ENCODE measurements around the gene MYO1A.
"Not testable (repeated sequence)": the region's sequence is repeated elsewhere in the genome, so short reads cannot be mapped to it uniquely, and the experiment has no call there.

MYO1A gene

GRCh38 chr12:56990648-56991318 lies 59.1 kb downstream of the MYO1A start:
- Histone ChIP-seq H3K4me3 (no peak overlapping the region), H3K36me3 (peaks cover 0 to 15% (median 7%) of the 10 kb centered on the region in 3 donors), H3K4me1 (peaks cover 0 to 7% (median 5%) of the 10 kb centered on the region in 4 donors), H3K27ac (no peak overlapping the region), H3K9me3 (no peaks in the 10 kb centered on the region), H3K27me3 (no peaks in the 10 kb centered on the region)
- DNase-seq = no peak
- intact Hi-C loops (cut with DNase I; ENCODE audit: low total_unique reads) = no loop called here
- no peak for TF ChIP-seq CTCF (IDR thresholded peaks at IDR 0.05)

GRCh38 chr12:56989861-56990610 lies 59.9 kb downstream of the MYO1A start:
- no peak overlapping the region for H3K27ac ChIP-seq
- H3K4me1 ChIP-seq = peaks cover 0 to 7% (median 5%) of the 10 kb centered on the region in 4 donors
- no peaks in the 10 kb centered on the region for H3K27me3 ChIP-seq
- intact Hi-C loops (cut with DNase I; ENCODE audit: low total_unique reads) = no loop called here
- no peak for TF ChIP-seq CTCF (IDR thresholded peaks at IDR 0.05)
- H3K36me3 ChIP-seq = peaks cover 0 to 8% (median 0%) of the 10 kb centered on the region in 3 donors
- H3K9me3 ChIP-seq = no peaks in the 10 kb centered on the region
- H3K4me3 ChIP-seq = no peak overlapping the region
- no peak for DNase-seq

GRCh38 chr12:56988207-56988739 lies 61.7 kb downstream of the MYO1A start:
- TF ChIP-seq CTCF (IDR thresholded peaks at IDR 0.05) = no peak
- intact Hi-C loops (cut with DNase I; ENCODE audit: low total_unique reads) = no loop called here
- peaks cover 0 to 7% (median 5%) of the 10 kb centered on the region in 4 donors for H3K4me1 ChIP-seq
- no peaks in the 10 kb centered on the region for H3K9me3 ChIP-seq
- no peak overlapping the region for H3K4me3 ChIP-seq
- DNase-seq = no peak
- no peak overlapping the region for H3K27ac ChIP-seq
- no peaks in the 10 kb centered on the region for H3K27me3 ChIP-seq
- H3K36me3 ChIP-seq = no peaks in the 10 kb centered on the region

- DNase-seq = peak; percentile 59 to 86
- peaks cover 0 to 7% (median 5%) of the 10 kb centered on the region in 4 donors for H3K4me1 ChIP-seq
- no peak overlapping the region for H3K4me3 ChIP-seq
- peak; percentile 93 to 94 for TF ChIP-seq CTCF (IDR thresholded peaks at IDR 0.05)
- intact Hi-C loops (cut with DNase I; ENCODE audit: low total_unique reads) = loop anchor here (2.0 kb wide), 1 partner anchor 229 kb away; no protein-coding TSS in a partner anchor
- no peaks in the 10 kb centered on the region for H3K27me3 ChIP-seq
- no peaks in the 10 kb centered on the region for H3K36me3 ChIP-seq
- H3K9me3 ChIP-seq = no peaks in the 10 kb centered on the region
- no peak overlapping the region for H3K27ac ChIP-seq
Measured at GRCh38 chr12:56987551-56988053, 62.3 kb downstream of the MYO1A start.

GRCh38 chr12:56987011-56987410 lies 62.9 kb downstream of the MYO1A start:
- no peak overlapping the region for H3K27ac ChIP-seq
- H3K36me3 ChIP-seq = no peaks in the 10 kb centered on the region
- intact Hi-C loops (cut with DNase I; ENCODE audit: low total_unique reads) = loop anchor here (2.0 kb wide), 1 partner anchor 228 kb away; no protein-coding TSS in a partner anchor
- no peaks in the 10 kb centered on the region for H3K27me3 ChIP-seq
- no peaks in the 10 kb centered on the region for H3K9me3 ChIP-seq
- H3K4me1 ChIP-seq = peaks cover 0 to 7% (median 5%) of the 10 kb centered on the region in 4 donors
- TF ChIP-seq CTCF (IDR thresholded peaks at IDR 0.05) = no peak
- no peak for DNase-seq
- no peak overlapping the region for H3K4me3 ChIP-seq

- intact Hi-C loops (cut with DNase I; ENCODE audit: low total_unique reads) = loop anchor here (2.0 kb wide), 1 partner anchor 227 kb away; no protein-coding TSS in a partner anchor
Measured at GRCh38 chr12:56985714-56986113, 64.2 kb downstream of the MYO1A start.

More at GRCh38 chr12:56985714-56986113, 64.2 kb downstream of the MYO1A start:
- not testable (repeated sequence) for H3K4me3 ChIP-seq, H3K36me3 ChIP-seq, H3K27me3 ChIP-seq, H3K4me1 ChIP-seq, H3K9me3 ChIP-seq, DNase-seq, H3K27ac ChIP-seq

All from tibial artery (tissue), 4 donors.